ENCODE data around the gene UBAP1L. TPM values are rescaled to one million over a fixed set of nuclear protein-coding genes. Genes with fewer than 3 reads are reported as not detected.

The UBAP1L gene
- total RNA-seq, 1 donor from 2014 or later = 4.9 TPM

DNA sequence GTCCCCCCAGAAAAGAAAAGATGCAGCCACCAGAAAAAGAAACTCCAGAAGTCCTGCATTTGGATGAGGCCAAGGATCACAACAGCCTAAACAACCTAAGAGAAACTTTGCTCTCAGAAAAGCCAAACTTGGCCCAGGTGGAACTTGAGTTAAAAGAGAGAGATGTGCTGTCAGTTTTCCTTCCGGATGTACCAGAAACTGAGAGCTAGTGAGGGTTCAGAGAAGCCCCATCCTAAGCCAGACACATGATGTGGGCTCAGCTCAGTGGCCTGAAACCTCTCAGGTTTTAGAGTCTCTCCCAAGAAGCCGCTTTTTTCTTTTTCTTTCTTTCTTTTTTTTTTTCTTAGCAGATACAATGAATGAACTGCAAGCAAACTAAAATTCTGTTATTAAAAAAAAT lies 62.0 kb downstream of the UBAP1L start:
- Histone ChIP-seq H3K27me3 (no peaks in the 10 kb centered on the region), H3K9me3 (no peaks in the 10 kb centered on the region), H3K4me1 (peaks cover 23% of the 10 kb centered on the region), H3K36me3 (peaks cover 6% of the 10 kb centered on the region), H3K4me3 (no peak overlapping the region), H3K27ac (no peak overlapping the region)
- intact Hi-C loops (cut with DNase I) = no loop called here
- no peak for TF ChIP-seq CTCF (IDR thresholded peaks at IDR 0.05)
- DNase-seq (no peak), ATAC-seq (no peak)

GRCh38 chr15:65051266-65051665 lies 63.7 kb downstream of the UBAP1L start:
- Histone ChIP-seq H3K27me3 (no peaks in the 10 kb centered on the region), H3K9me3 (no peaks in the 10 kb centered on the region), H3K4me1 (peaks cover 23% of the 10 kb centered on the region), H3K27ac (no peak overlapping the region), H3K36me3 (no peaks in the 10 kb centered on the region), H3K4me3 (no peak overlapping the region)
- TF ChIP-seq CTCF (IDR thresholded peaks at IDR 0.05) = no peak
- ATAC-seq = no peak
- intact Hi-C loops (cut with DNase I) = no loop called here
- no peak for DNase-seq

DNA sequence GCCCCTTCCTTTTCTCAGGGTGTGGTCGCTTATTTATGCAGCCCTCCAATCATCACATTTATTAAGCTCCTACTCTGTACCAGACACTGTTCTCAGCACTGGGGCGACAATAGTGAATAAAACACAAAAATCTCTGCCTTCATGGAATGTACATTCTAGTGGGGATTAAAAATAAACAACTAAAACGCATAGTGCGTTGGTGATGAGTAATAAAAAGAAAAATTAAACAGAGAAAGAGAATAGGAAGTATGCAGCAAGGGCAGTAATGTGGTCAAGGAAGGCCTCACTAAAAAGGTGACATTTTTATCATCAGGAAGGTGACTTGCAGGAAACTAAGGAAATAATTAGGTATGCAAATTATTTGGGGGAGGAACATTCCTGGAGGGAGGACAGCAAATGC lies 64.7 kb downstream of the UBAP1L start:
- intact Hi-C loops (cut with DNase I) = no loop called here
- Histone ChIP-seq H3K4me1 (peaks cover 23% of the 10 kb centered on the region), H3K4me3 (no peak overlapping the region), H3K36me3 (no peaks in the 10 kb centered on the region), H3K27me3 (no peaks in the 10 kb centered on the region), H3K9me3 (no peaks in the 10 kb centered on the region), H3K27ac (no peak overlapping the region)
- no peak for DNase-seq
- ATAC-seq = no peak
- TF ChIP-seq CTCF (IDR thresholded peaks at IDR 0.05) = no peak

DNA sequence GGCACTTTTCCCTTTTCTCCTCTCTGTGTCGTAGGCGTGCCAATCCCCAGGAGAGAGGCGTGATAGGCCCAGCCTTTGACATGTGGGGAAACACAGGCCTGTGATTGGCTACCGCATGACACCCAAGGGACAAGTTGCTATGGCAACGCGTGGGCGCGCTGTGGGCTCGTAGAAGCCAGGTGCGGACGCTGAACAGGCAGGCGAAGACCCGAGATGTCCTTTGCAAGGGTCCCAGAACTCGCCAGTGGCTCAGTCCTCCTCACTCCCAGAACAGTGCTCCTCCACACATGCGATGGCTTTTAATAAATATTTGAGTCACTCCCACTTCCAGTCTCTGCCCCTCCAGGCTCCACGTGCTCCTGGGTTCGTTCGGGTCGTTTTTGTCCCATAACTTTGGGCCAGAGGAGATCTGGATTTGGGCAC lies 65.6 kb downstream of the UBAP1L start:
- Histone ChIP-seq H3K9me3 (no peaks in the 10 kb centered on the region), H3K27ac (no peak overlapping the region), H3K4me1 (peaks cover 22% of the 10 kb centered on the region), H3K4me3 (peak overlapping the region; percentile 26), H3K36me3 (no peaks in the 10 kb centered on the region), H3K27me3 (no peaks in the 10 kb centered on the region)
- intact Hi-C loops (cut with DNase I) = no loop called here
- peak; percentile 93 for DNase-seq
- peak; percentile 86 for ATAC-seq
- no peak for TF ChIP-seq CTCF (IDR thresholded peaks at IDR 0.05)

DNA sequence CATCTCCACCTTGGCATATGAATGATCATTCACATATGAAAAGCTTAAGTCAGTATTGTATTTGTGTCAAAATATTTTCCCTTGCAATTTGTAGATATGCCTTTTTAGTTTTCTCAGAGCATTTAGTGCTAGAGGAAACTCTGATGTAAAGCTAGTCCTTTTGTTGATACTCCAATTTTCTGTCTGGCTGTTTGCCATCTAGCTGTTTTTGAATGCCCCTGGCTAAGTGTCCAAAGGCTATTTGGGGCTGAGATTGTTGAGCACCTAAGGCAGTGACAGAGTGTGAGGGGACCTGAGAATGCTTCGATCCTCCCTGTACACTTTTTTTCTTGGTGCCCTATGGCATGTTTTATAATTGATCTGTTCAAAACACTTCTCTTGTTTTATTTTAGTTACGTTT lies 66.8 kb downstream of the UBAP1L start:
- DNase-seq (no peak), ATAC-seq (no peak)
- H3K4me3 ChIP-seq = no peak overlapping the region
- peaks cover 32% of the 10 kb centered on the region for H3K4me1 ChIP-seq
- H3K36me3 ChIP-seq = no peaks in the 10 kb centered on the region
- H3K27ac ChIP-seq = no peak overlapping the region
- H3K27me3 ChIP-seq = no peaks in the 10 kb centered on the region
- H3K9me3 ChIP-seq = no peaks in the 10 kb centered on the region
- no peak for TF ChIP-seq CTCF (IDR thresholded peaks at IDR 0.05)
- intact Hi-C loops (cut with DNase I) = no loop called here

Data from upper lobe of right lung (tissue), 1 donor.